Activated T-cell treated with anti-CD3 and anti-CD28 coated beads, Interleukin-2, amount 50 U/mL, for 48 hours (primary cell): ENCODE data around the gene CAD.
"Not testable (repeated sequence)": the region's sequence is repeated elsewhere in the genome, so short reads cannot be mapped to it uniquely, and the experiment has no call there.

Experiments
- DNase-seq, 2 experiments: peaks; one replicate each; pipeline ENCODE4 v3.0.0-alpha.2; 2020

Gene CAD

DNA sequence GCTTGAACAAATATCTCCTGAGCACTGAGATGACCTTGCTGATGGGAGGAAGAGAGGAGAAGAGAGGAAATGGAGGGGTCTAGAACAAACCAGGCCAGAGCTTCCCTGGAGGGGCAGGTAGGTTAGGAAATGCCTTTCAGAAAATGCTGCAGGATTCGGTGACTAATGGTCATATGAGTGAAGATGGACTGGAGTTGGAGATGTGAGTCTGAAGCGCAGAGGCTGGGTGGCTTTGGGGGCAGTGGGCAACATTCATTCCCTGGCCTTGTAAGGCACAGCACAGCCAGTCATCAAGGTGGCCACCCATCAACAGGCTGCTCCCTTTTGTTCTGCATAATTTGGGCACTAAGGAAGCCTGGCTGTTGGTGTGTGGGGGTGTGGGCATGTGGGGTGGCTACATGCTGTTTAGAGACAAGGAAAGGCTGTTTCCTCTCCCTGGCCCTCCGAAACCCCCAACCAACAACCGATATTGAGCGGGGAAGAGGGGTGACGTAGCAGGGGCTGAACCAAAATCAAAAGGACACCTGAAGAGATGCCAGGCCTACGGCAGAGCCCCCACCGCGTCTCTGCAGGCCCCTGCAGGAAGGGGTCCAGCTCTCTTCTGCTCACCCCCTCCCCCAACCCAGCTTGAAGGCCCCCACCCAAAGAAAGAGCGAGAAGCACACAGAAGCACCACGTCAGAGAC, 44.2 kb downstream of the CAD start:
- DNase-seq, result no peak

DNA sequence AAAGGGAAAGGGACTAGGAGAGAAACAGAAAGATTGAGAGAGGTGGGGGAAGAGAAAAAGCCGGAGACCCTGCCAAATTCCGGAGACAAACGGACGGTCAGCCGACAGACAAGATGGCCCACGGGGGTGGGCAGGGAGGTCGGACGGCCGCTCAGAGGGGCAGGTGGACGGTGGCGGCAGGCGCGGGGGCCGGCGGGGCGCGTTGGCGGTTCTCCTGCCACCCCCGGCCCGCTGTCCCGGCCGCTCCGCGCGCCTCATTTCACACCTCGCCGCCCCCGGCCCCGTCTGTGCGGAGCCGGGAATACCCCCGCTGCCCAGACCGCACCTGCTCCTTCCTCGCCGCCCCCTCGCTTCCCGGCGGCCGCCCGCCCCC, 44.7 kb downstream of the CAD start:
- no peak for DNase-seq

DNA sequence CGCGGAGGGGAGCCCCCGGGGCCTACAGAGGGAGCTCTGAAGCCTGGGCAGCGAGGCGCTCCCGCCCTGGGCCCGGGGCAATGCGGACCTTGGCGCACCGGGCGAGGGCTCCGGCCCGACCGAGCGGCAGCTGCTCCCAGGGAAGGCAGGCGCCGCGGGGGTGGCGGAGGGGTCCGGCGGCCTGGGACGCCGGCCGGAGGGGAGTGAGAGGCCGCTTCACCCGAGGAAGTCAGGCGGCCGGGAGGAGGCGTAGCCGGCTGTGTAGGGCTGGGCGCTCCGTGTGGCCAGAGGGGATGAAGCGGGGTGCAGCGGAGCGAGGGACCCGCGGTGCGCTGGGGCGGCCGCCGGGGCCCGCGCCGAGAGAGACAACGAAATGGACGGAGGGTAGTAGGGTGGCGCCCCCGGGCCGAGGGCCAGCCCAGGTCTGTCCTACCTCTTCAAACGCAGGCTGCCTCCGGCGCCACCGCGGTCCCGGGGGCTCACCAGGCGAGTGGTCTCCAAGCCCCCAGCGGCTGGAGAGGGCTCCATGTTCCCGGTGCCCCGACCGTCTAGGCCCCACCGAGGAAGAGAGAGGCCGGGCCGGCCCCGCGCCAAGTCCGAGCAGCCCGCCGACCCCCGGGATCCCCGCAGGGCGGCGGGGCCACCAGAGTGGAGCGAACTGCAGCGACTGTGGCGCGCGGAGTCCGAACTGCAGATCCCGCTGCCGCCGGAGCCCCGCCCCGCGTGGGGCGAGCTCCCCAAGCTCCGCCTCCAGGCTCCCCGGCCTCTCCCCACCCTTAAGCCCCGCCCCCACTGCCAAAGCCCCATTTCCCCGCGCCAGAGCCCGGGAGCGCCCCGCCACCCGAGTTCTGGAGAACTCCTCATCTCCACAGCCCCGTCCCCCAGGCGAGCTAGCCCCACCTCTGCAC, 45.5 kb downstream of the CAD start, which contains the start of gene SLC30A3:
Gene SLC30A3 (minus strand): TSS at position 669 of the 908 bp plus-strand sequence. CDS start 141 bp downstream, at position 528.
- DNase-seq, result peak; percentile 79 to 83

DNA sequence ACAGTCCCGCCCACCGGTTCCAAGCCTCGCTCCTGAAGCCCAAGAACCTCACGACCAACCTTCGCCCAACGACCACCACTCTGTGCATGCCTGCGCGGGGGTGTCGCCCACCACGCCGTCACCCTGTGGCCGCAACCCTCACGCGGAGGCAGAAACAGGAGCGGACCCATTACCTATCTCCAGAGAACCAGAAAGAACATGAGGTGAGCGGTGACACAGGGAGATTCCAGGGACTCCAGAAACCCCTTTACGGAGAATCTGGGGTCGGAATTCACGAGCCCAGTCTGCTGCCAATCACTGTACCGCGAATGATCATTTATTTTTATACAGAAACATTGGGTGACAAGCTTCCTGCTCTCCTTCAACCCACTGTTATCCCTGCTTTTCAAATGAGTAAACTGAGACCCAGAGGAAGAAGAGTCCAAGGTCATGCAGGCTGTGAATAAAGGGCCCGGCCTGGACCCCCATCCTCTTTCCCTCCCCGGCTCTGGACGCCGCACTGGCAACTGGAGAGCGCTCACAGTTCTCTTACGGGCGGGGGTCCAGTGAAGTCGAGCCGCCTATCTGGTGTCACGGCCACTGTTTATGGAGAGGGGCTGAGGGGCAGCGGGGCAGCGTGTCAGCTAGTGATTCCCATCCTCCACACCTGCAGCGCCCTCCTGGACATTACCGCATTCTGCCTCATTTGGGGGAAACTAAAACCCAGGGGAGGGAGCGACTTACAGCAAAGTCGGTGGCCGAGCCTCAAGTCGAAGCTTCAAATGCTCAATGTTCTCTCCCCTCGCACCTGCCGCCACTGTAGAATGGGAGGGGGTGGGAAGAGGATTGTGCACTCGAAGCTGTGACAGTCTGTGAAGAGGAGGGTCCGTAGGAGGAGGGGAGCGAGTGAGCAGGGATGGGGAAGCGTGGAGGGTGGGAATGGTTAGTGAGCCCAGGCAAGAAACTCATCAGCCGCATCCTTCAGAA, 46.4 kb downstream of the CAD start:
- peak; percentile 41 to 44 for DNase-seq

DNA sequence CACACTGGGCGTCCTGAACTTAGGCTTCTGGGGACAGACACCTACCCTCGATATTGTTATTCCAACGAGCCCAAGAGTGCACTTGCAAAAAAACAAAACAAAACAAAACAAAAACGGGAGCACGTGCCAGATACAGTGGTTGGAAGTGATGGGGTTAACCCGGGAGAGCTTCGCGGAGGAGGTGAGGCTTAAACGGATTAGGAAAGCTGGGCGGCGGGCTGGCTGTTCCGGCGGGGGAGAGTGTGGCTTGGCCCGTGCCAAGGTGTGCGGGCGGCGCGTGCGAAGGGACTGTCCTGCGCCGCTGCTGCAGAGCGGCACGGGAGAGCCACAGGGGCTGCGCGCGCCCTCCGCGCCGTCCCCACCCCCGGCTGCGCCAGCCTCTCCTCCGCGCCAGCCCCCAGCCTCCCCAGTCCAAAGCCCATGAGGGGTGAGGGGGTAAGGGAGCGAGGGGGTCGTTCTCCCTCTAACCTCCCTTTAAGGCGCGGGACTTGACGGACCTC, 47.1 kb downstream of the CAD start:
- no peak for DNase-seq

DNA sequence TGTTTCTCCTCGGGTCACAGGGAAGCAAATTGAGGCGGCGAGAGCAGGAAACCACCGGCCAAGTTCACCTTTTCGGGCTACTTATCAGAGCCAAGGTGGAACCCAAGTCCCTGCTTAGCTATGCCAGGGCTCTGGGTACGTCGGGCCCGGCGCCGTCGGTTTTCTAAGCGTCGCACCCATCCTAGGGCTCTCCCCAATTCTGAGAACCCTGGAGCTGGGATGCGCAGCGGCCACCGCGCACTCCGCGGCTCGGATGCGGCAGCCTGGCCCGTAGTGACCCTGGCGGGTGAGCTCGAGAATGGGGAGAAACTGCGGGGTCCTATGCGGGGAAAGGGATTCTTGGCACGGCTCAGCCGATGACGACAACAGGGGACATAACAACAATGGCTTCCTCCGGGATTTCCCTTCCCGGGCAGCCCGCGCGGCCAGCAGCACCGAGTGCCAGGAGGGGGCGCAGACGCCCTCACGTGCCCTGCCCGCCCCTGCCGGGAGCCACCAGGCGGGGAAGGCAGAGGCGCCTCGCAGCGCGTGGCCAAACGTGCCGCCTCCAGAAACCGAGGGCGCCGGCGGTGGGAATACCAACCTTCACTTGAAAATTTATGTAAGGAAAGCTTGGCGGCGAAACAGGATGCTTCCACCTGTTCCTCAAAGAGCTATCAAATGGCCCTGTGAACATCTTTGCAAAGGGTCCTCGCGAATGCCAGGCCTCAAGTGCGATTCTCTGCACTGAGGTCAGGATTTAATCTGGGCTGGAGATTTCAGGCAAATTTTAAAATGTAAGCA, 47.8 kb downstream of the CAD start:
- DNase-seq, result peak; percentile 75 to 80

DNA sequence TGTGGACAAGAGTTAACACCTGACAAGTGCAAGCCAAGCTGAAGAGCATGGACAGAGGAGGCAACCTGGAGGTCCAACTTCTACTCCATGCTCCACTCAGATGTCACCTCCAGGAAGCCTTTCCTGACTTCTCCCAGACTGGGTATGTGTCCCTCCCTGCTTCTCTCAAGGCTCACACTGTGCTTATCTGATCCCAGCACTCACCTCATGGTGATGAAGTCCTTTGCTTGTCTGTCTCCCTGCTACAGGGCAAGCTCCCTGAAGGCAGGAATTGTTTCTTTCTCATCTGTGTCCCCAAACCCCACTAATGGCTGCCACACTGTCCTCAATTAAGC, 48.3 kb downstream of the CAD start:
- no peak for DNase-seq

DNA sequence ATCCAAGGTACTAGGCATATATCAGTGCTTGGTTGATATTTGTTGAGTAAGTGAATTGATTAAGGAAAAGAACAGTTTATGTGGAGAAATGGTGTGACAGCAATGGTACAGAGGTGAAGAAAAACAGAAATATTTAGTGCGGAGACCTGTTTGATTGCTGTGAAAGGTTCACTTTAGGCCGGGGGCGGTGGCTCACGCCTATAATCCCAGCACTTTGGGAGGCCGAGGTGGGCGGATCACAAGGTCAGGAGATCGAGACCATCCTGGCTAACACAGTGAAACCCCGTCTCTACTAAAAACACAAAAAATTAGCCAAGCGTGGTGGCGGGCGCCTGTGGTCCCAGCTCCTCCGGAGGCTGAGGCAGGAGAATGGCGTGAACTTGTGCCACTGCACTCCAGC, 51.1 kb downstream of the CAD start:
- not testable (repeated sequence) for DNase-seq

DNA sequence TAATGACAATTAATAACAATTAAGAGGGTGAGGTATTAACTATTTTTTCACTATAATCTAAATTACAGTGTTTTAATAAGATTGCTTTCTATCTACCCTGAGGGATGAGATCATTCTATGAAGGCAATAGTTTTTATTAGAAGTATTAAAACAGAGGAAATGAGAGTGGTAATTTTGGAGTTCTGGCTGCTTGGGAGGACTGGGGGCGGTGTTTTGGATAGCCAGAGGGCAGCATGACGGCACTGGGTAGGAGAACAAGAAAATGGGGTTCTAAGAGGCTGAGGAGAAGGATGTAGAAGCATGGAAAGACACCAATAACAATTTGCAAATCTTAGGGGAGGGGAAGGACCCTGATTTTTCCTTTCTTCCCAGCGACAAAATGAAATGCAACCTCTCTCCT, 53.0 kb downstream of the CAD start:
- DNase-seq, result no peak

DNA sequence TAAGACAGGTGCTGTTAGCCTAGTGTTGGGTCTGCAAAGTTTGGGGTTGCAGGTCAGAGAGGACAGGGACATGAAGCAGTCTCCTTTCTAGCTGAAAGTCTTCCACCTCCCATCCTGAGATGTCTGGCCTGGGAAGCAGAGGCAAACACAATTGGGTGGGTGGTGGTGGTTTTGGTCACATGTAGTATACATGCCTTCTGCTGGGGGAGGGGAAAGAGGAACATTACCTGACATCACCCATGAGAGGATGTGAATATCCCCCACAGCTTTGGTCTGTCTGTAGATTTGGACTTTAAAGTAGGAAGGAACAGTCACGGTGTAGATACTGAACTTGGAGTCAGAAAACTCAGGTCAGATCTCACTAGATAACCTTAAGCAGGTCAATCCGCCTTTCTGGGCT, 53.5 kb downstream of the CAD start:
- no peak for DNase-seq

DNA sequence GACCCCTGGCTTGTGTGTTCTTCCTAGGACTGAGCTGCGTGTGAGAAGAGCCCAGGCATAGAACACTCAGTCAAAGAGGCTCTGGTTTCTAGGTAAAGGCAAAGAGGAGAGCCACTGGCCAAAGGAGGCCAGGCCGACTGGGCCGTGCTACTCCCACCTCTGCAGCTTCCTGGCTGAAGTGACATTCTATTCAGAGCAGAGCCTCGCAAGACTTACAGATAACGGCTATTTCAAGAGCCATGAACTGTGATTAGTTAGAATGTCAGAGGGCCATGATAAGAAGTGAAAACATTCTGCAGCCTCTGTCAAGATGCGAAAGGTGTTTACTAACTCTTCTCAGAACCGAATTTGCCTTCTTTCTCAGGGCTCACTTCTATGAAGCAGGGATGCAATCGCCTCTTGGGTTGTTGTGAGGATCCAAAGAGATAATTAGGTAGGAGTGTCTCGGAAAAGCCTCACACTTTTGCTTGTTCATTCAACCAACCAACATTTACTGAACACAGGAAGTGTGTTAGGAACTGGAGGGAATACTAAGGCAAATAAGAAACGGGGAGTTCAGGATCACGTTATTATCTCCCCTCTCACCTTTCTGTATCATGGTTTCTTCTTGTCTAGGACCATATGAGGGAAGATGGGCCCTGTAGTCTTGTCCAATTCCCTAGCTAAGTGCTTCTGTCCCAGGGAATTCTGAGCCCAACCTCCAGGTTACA, 54.6 kb downstream of the CAD start:
- no peak for DNase-seq

DNA sequence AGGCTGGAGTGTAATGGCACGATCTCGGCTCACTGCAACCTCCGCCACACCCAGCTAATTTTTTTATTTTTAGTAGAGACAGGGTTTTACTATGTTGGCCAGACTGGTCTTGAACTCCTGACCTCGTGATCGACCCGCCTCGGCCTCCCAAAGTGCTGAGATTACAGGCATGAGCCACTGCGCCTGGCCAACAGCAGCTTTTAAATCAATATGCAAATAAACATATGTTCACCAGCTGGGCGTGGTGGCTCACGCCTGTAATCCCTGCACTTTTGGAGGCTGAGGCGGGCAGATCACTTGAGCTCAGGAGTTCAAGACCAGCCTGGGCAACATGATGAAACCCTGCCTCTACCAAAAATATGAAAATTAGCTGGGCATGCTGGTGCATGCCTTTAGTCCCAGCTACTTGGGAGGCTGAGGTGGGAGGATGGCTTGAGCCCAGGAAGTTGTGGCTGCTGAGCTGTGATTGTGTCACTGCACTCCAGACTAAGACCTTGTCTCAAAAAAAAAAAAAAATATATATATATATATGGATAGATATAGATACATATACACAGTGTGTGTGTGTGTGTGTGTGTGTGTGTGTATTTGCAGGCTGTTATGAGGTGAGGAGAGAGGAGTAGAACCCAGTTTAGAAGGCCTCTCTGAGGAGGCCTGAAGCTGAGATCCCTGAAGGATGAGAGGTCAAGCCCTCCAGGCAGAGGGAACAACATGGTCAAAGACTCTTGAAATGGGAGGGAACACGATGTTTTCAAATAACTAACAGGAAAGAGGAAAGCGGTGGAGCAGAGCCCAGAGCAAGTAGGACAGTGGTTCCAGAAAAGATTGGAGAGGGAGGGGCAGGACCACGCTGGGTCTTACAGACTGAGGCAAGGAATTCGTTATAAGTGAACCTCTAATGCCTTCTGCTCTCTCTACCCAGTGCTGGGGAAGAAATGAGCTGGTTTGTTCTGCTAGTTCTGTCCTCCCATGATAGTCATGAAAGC, 55.7 kb downstream of the CAD start:
- not testable (repeated sequence) for DNase-seq

DNA sequence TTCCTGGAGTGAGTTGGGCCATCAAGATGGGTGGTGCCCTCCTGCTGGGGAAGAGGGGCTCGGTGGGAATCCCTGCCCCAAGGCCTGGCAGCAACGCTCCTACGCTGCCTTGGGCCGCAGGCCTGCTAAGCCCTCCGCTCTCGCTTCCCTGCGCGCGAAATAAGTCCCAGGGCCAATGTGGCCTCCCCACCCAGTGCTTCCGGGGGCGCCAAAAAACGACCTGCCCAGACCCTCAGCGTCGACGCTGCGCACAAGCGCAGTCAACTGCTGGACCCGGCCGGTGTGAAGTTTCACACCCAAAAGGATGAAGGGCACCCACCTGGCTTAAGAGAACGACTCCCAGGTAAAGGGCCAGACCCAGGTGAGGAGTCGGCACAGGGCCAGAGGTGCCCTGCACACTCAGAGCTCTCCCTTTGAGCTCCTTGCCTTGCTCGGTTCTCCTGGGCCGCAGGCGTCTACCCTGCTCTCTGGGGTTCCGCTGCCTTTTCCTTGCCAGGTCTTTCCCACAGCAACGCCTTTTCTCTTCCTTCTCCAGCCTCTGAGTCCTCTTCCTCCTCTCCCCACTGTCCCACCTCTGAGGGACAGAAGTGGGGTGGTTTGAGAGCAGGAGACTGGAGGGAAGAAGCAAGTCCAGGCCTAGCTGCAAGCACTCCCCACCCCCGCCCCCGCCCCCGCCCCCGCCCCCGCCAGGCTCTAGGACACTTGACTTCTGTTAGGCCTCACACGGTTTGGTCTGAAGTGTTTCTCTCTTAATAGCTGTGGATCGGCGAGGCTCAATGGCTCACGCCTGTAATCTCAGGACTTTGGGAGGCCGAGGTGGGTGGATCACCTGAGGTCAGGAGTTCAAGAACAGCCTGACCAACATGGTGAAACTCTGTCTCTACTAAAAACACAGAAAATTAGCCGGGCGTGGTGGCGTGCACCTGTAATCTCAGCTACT, 58.3 kb downstream of the CAD start, which contains the start of gene DNAJC5G:
Gene DNAJC5G (plus strand): TSS at position 223 of the 940 bp plus-strand sequence. CDS start 1,296 bp downstream, outside the sequence.
- DNase-seq, result no peak

DNA sequence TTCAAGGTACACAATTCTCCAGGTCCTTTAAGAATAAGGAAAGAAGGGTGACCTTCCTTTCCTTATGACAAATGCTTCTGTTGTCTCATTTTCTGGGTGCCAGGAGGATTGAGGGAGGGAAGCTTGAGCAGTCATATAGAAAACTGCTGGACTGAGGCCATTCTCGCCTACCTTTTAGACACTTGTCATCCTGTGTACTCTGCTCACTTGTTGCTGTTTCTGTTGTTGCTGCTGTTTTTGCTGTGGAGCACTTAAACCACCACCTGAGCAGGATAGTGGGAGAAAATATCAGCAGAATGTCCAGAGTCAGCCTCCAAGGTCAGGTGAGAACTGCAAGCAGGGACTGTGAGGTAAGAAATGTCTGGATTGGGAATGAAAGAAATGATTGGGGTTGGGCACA, 60.8 kb downstream of the CAD start:
- no peak for DNase-seq

DNA sequence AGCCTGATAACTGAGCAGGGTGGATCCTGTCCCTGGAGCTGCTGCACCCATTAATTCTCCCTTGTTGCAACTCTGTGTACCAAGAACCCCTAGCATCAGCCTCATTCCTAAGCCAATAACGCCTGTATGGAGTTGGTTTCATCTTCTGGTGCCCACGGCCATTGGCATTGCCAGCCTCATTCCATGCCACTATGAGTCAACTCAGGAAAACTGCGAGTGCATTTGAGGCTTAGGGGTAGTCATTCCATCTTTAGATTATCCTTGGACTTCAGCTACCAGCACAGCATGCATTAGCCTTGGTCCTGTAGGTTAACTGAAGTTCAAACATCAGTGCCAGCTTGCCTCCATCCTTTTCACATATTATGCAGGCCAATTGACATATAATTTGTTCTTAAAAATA, 63.7 kb downstream of the CAD start:
- no peak for DNase-seq

DNA sequence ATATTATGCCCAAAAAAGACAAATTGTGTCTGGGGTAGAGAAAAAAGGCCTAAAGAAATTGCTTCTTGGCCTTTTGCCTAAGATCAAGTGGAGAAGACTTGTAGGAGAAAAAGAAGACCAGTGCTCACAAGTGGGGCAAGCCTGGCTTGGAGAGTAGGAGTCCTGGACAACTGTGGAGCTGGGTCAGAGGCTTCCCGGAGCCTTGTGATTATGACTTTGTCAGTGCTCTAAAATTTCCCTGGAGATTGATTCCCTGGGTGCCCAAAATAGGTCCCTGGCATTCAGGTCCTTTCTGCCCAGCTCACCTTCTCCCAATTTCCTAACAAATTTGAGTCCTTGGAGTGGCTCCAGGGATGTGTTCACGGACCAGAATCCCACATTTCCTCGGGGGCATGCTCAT, 64.3 kb downstream of the CAD start:
- DNase-seq, result no peak

DNA sequence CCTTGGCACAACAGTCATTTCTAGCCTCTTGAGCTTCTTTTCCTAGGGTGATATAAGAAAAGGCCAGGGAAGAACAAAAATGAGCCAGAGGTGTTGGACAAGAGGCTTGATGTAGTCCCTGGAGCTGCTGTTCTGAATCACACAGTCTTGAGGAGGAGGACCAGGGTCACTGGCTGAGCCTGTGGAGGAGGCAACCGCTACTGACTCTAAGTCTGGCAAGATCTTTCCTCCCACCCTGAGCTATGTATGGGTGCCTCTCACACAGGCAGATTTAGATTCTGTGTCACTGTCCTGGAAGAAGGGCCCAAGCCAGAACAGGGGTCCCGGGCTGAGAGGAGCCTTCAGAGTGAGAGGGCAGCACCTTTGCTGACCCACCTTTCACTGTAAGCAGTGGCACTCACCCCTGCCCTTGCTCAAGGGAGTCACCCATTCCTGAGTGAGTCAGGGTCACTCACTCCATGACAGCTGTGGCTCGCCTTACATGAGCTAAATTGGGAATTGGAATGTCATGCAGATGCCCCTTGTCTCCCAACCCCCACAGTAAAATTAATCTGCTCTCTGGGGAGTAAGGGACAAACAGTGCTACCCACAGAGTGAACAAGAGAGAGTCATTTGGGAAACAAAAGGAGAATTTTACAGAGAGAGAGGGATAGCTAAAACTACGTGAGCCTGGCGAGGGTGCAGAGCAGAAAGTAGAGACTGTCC, 64.8 kb downstream of the CAD start, which contains the start of gene TRIM54:
Gene TRIM54 (plus strand): TSS at position 575 of the 705 bp plus-strand sequence. CDS start 303 bp downstream, outside the sequence.
- DNase-seq, result no peak

DNA sequence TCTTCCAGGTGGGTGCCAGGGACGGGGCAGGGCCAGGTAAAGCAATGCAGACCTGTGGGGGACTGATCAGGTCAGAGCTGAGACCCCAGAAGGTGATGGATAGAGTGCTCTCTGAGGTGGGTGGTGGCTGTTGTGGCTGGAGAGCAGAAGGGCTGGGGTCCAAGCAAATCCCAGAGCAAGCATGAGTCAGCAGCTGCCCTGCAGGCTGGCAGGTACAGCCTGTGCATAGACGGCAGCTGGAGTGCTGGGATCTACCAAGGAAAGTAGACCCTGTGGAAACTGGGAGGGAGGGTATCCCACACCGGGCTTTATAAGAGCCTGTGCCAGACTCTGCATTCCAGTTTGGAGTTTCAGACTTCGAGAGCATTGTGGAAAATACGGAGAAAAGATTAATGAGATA, 65.7 kb downstream of the CAD start:
- no peak for DNase-seq
